ENCODE results near the gene SEPTIN1. TPM values are rescaled to one million over a fixed set of nuclear protein-coding genes. Genes with fewer than 3 reads are reported as not detected.
A peak's percentile ranks its signal among the peaks of the same experiment; 100 is the strongest.

Gene SEPTIN1
- total and polyA plus RNA-seq, 2 of the 4 experiments (the other 2 are of a cell fraction): 0.24 TPM; not detected in 1

- Histone ChIP-seq H3K36me3 (ENCODE audit: control insufficient read depth, insufficient read depth, low read length) (peaks cover 37% of the 10 kb centered on the region), H4K20me1 (ENCODE audit: insufficient read depth, low read length) (peaks cover 17% of the 10 kb centered on the region; the same call in 1 of the 2 replicates), H2AK5ac (ENCODE audit: low read depth, low read length) (peak overlapping the region; percentile 47; the same call in 1 of the 2 replicates), H3K18ac (ENCODE audit: low read depth, low read length) (no peak overlapping the region), H2BK15ac (ENCODE audit: low read depth, low read length) (no peak overlapping the region), H3K4me2 (ENCODE audit: low read depth, low read length) (no peak overlapping the region), H3K56ac (ENCODE audit: extremely low read depth, insufficient read depth, low read length) (no peak overlapping the region), H3K14ac (replicated peaks; ENCODE audit: low read depth, low read length) (0 out of 2 replicates have a peak overlapping the region, but pooled peaks have one; percentile 12), H3K9me1 (ENCODE audit: insufficient read depth, low read length) (peaks cover 9% of the 10 kb centered on the region), H3K27me3 (ENCODE audit: control insufficient read depth, insufficient read depth, low read length) (no peaks in the 10 kb centered on the region), H3K4me3 (ENCODE audit: insufficient read depth, low read depth, low read length) (no peak overlapping the region), H2AK9ac (replicated peaks; ENCODE audit: low read depth, low read length, poor library complexity) (no peak overlapping the region), H3K4ac (ENCODE audit: low read depth, low read length) (no peak overlapping the region), H3K9ac (ENCODE audit: low read depth, low read length) (no peak overlapping the region), H4K91ac (ENCODE audit: insufficient read depth, low read depth, low read length) (no peak overlapping the region), H3K4me1 (ENCODE audit: control insufficient read depth, insufficient read depth, low read length) (peaks cover 7% of the 10 kb centered on the region; the same call in 1 of the 2 replicates), H2BK20ac (ENCODE audit: low read depth, low read length) (no peak overlapping the region), H4K8ac (ENCODE audit: low read depth in 2 of 2, low read length in 2 of 2) (no peak overlapping the region), H3K23ac (ENCODE audit: low read depth, low read length) (no peak overlapping the region), H3K27ac (ENCODE audit: insufficient read depth, low read length) (peak overlapping the region; percentile 7; the same call in 1 of the 2 replicates), H3K79me1 (ENCODE audit: low read depth in 1 of 2, low read length in 2 of 2) (peaks cover 0 to 72% of the 10 kb centered on the region in 2 experiments; a peak in 3 of 4 replicates), H2BK5ac (ENCODE audit: low read depth, low read length, poor library complexity, severe bottlenecking) (no peak overlapping the region), H2BK120ac (ENCODE audit: low read depth, low read length) (no peak overlapping the region), H3K9me3 (ENCODE audit: control insufficient read depth, insufficient read depth, low read length) (no peaks in the 10 kb centered on the region), H2AFZ (replicated peaks; ENCODE audit: low read length, poor library complexity) (no peak overlapping the region), H4K5ac (ENCODE audit: low read depth, low read length) (no peak overlapping the region)
- DNase-seq: no peak
- intact Hi-C loops (cut with micrococcal nuclease) (no loop called here), in situ Hi-C loops (cut with MboI; ENCODE audit: low sequenced_read_pairs) (no loop called here), dilution Hi-C loops (cut with HindIII; ENCODE audit: low sequenced_read_pairs, unreplicated experiment) (no loop called here)
- BruUV-seq (replicated peaks): no TSS peak
- TF ChIP-seq MAFK (IDR thresholded peaks at IDR 0.05; ENCODE audit: low read depth, low read length) (no peak), CTCF (conservative IDR thresholded peaks at IDR 0.05; ENCODE audit: low read depth, low read length) (0 out of 2 replicates have a peak, but pooled peaks have one; percentile 8)
- ATAC-seq (ENCODE audit: low read depth): no peak
- WGBS, 2 experiments (ENCODE audit: extremely low coverage in 2 of 2, insufficient read length in 1 of 2): 80% methylated on average over 1 of the region's 14 CpGs; no CpG with 5 or more reads in 1 of the 2 experiments
- CTCF ChIA-PET: no interaction called here
- POLR2A ChIA-PET (ENCODE audit: unreplicated experiment): no interaction called here
Observed at GRCh38 chr16:30352488-30353401, 29.6 kb downstream of the SEPTIN1 start.

Data from IMR-90 (cell line).